Astrocyte of the cerebellum (primary cell): ENCODE measurements around the gene RFT1.
"Not testable (repeated sequence)": the region's sequence is repeated elsewhere in the genome, so short reads cannot be mapped to it uniquely, and the experiment has no call there.

Experiments used
- DNase-seq: peaks from one replicate; pipeline ENCODE4 v3.0.0-alpha.2; 2011; ENCODE audit warnings: low read depth
- H3K4me3 ChIP-seq: 2 replicates; pipeline ENCODE4 v1.5.1; 2011; ENCODE audit warnings: mild to moderate bottlenecking, low read depth, low read length, moderate library complexity
- CTCF ChIP-seq: IDR thresholded peaks from 2 replicates; pipeline ENCODE4 v1.5.1; 2012; ENCODE audit warnings: low read length, low read depth, moderate library complexity, mild to moderate bottlenecking; ENCODE audit errors: missing control alignments
- in situ Hi-C: cut with HindIII; loops from 2 replicates; pipeline ENCODE4 v1.10.0; 2017; ENCODE audit warnings: low sequenced_read_pairs

RFT1 gene

GRCh38 chr3:53153980-53154379 lies 23.7 kb upstream of the RFT1 start:
- no peak overlapping the region for H3K4me3 ChIP-seq
- in situ Hi-C loops, result loop anchor here (5.0 kb wide), 1 partner anchor 33 kb away; no protein-coding TSS in a partner anchor
- no peak for DNase-seq
- TF ChIP-seq CTCF, result no peak

GRCh38 chr3:53153264-53153823 lies 23.1 kb upstream of the RFT1 start:
- no peak for TF ChIP-seq CTCF
- in situ Hi-C loops, result loop anchor here (5.0 kb wide), 1 partner anchor 34 kb away; no protein-coding TSS in a partner anchor
- H3K4me3 ChIP-seq, result no peak overlapping the region
- DNase-seq, result no peak

- no peak for TF ChIP-seq CTCF
- H3K4me3 ChIP-seq, result no peak overlapping the region
- in situ Hi-C loops, result loop anchor here (5.0 kb wide), 1 partner anchor 35 kb away; no protein-coding TSS in a partner anchor
- no peak for DNase-seq
These were observed 21.8 kb upstream of the RFT1 start for GRCh38 chr3:53151870-53152660.

- TF ChIP-seq CTCF, result no peak
- DNase-seq, result no peak
- in situ Hi-C loops, result loop anchor here (5.0 kb wide), 1 partner anchor 36 kb away; no protein-coding TSS in a partner anchor
- H3K4me3 ChIP-seq, result no peak overlapping the region
These were observed 21.2 kb upstream of the RFT1 start for GRCh38 chr3:53151465-53151864.

- DNase-seq, result not testable (repeated sequence)
- in situ Hi-C loops, result loop anchor here (5.0 kb wide), 1 partner anchor 36 kb away; no protein-coding TSS in a partner anchor
These were observed 20.8 kb upstream of the RFT1 start for GRCh38 chr3:53151086-53151438.

GRCh38 chr3:53150247-53151085 lies 20.2 kb upstream of the RFT1 start:
- no peak for TF ChIP-seq CTCF

More at GRCh38 chr3:53151086-53151438, 20.8 kb upstream of the RFT1 start:
- not testable (repeated sequence) for H3K4me3 ChIP-seq

More at GRCh38 chr3:53150247-53151085, 20.2 kb upstream of the RFT1 start:
- in situ Hi-C loops, result loop anchor here (5.0 kb wide), 1 partner anchor 37 kb away; no protein-coding TSS in a partner anchor
- H3K4me3 ChIP-seq, result no peak overlapping the region
- DNase-seq, result no peak
